SK-N-SH (cell line): ENCODE results near the gene ATG16L2. TPM values are rescaled to one million over a fixed set of nuclear protein-coding genes. Genes with fewer than 3 reads are reported as not detected.

Experiments
- CTCF ChIA-PET: fragments of 300-600, 350-600 bp; formaldehyde crosslinking; extraction: SDS; loops from one replicate; lab custom pipeline; 2021; lab: Yijun Ruan, JAX
- POLR2A ChIA-PET: fragments of 350-600 bp; sonication (Branson Sonifier 250); formaldehyde crosslinking; extraction: SDS; loops from one replicate; lab custom pipeline; 2020; ENCODE audit warnings: antibody characterized with exemption, inconsistent platforms; lab: Yijun Ruan, JAX
- DNase-seq: peaks from one replicate; pipeline ENCODE4 v3.0.0; 2012
- H2AFZ ChIP-seq: fragments of 200-600 bp; sonication (generic); 2 replicates; pipeline ENCODE4 v1.8.1; 2016; ENCODE audit warnings: antibody characterized with exemption, mild to moderate bottlenecking, low read depth
- H3F3A ChIP-seq: fragments of 200-600 bp; sonication (generic); replicated peaks from 2 replicates; pipeline ENCODE3; 2016; ENCODE audit warnings: antibody characterized with exemption, mild to moderate bottlenecking; ENCODE audit not compliant: insufficient read depth
- H3K27ac ChIP-seq, 2 experiments: fragments of 200-500 bp in 1 of 2; fragments of 200-600 bp in 1 of 2; sonication (Bioruptor generic) in 1 of 2; sonication (generic), shearing (Covaris generic) in 1 of 2; 2 replicates each; pipeline versions ENCODE4 v1.5.1 to v1.6.1; 2014 to 2016; ENCODE audit warnings: low read depth in 2 of 2, inconsistent platforms in 1 of 2, low read length in 1 of 2, mild to moderate bottlenecking in 1 of 2, mixed read lengths in 1 of 2
- H3K27me3 ChIP-seq: fragments of 200-600 bp; sonication (generic), shearing (Covaris generic); 2 replicates; pipeline ENCODE4 v1.6.1; 2016; ENCODE audit warnings: mixed run types; ENCODE audit not compliant: insufficient read depth
- H3K36me3 ChIP-seq, 2 experiments: fragments of 200-500 bp in 1 of 2; fragments of 200-600 bp in 1 of 2; sonication (Bioruptor generic) in 1 of 2; sonication (generic) in 1 of 2; replicated peaks in 1 of 2; 2 replicates each; pipeline versions ENCODE3 to v1.5.1; 2014 to 2016; ENCODE audit warnings: low read length in 1 of 2, mild to moderate bottlenecking in 1 of 2; ENCODE audit not compliant: insufficient read depth in 2 of 2, control insufficient read depth in 1 of 2
- H3K4me1 ChIP-seq, 2 experiments: fragments of 200-500 bp in 1 of 2; fragments of 200-600 bp in 1 of 2; sonication (Bioruptor generic) in 1 of 2; sonication (generic), shearing (Covaris generic) in 1 of 2; 2 replicates each; pipeline versions ENCODE4 v1.5.1 to v1.6.1; 2014 to 2016; ENCODE audit warnings: low read depth in 1 of 2, low read length in 1 of 2, mixed run types in 1 of 2; ENCODE audit not compliant: insufficient read depth in 2 of 2, control insufficient read depth in 1 of 2
- H3K4me2 ChIP-seq: fragments of 200-600 bp; sonication (generic), shearing (Covaris generic); 2 replicates; pipeline ENCODE4 v1.6.1; 2017; ENCODE audit warnings: mixed run types
- H3K4me3 ChIP-seq, 2 experiments: fragments of 200-500 bp in 1 of 2; fragments of 200-600 bp in 1 of 2; sonication (Bioruptor generic) in 1 of 2; sonication (generic), shearing (Covaris generic) in 1 of 2; 2 replicates each; pipeline versions ENCODE4 v1.5.1 to v1.8.1; 2014 to 2016; ENCODE audit warnings: low read depth in 2 of 2, inconsistent platforms in 1 of 2, low read length in 1 of 2, mild to moderate bottlenecking in 1 of 2, mixed read lengths in 1 of 2, moderate library complexity in 1 of 2
- H3K79me2 ChIP-seq: fragments of 200-600 bp; sonication (generic); 2 replicates; pipeline ENCODE4 v1.8.1; 2017; ENCODE audit warnings: mild to moderate bottlenecking; ENCODE audit not compliant: insufficient read depth
- H3K9ac ChIP-seq: fragments of 200-600 bp; sonication (generic); 2 replicates; pipeline ENCODE4 v1.6.1; 2017; ENCODE audit warnings: mixed run types
- H3K9me2 ChIP-seq: fragments of 200-600 bp; sonication (generic); 2 replicates; pipeline ENCODE4 v1.6.1; 2017; ENCODE audit warnings: mixed run types
- H3K9me3 ChIP-seq: fragments of 200-600 bp; sonication (generic); 2 replicates; pipeline ENCODE4 v1.6.1; 2017; ENCODE audit warnings: mixed run types, mild to moderate bottlenecking, moderate library complexity
- H4K20me1 ChIP-seq: fragments of 200-600 bp; sonication (generic); 2 replicates; pipeline ENCODE4 v1.6.1; 2017; ENCODE audit warnings: mild to moderate bottlenecking, mixed run types; ENCODE audit not compliant: insufficient read depth
- CHD2 ChIP-seq: fragments of 150-350 bp; IDR thresholded peaks from 2 replicates; pipeline ENCODE4 v1.6.1; 2018; ENCODE audit warnings: low read length; ENCODE audit not compliant: partially characterized antibody
- ELF1 ChIP-seq: IDR thresholded peaks from 2 replicates; pipeline ENCODE4 v1.4.0; 2012
- FOSL2 ChIP-seq: IDR thresholded peaks from 2 replicates; pipeline ENCODE4 v1.4.0; 2012; ENCODE audit warnings: low read depth, mild to moderate bottlenecking, moderate library complexity, borderline replicate concordance
- FOXM1 ChIP-seq: IDR thresholded peaks from 2 replicates; pipeline ENCODE4 v1.4.0; 2012; ENCODE audit warnings: low read depth, mild to moderate bottlenecking
- GABPA ChIP-seq: IDR thresholded peaks from 2 replicates; pipeline ENCODE4 v1.4.0; 2012; ENCODE audit warnings: low read depth, mild to moderate bottlenecking
- GATA2 ChIP-seq: sonication (generic); formaldehyde crosslinking; IDR thresholded peaks from 2 replicates; pipeline ENCODE4 v1.5.0; 2020; ENCODE audit warnings: mild to moderate bottlenecking, missing genetic modification reagents
- JUND ChIP-seq: IDR thresholded peaks from 2 replicates; pipeline ENCODE4 v1.4.0; 2012
- MXI1 ChIP-seq: IDR thresholded peaks from 2 replicates; pipeline ENCODE4 v1.6.1; 2012; ENCODE audit warnings: mild to moderate bottlenecking, low read depth, low read length, improper control_type of control experiment
- NFIC ChIP-seq: IDR thresholded peaks from 2 replicates; pipeline ENCODE4 v1.4.0; 2012; ENCODE audit warnings: borderline replicate concordance
- PBX3 ChIP-seq: IDR thresholded peaks from 2 replicates; pipeline ENCODE4; 2012
- RCOR1 ChIP-seq: fragments of 150-350 bp; IDR thresholded peaks from 2 replicates; pipeline ENCODE4 v1.6.1; 2017; ENCODE audit warnings: antibody characterized with exemption, low read length
- RXRA ChIP-seq: IDR thresholded peaks from 2 replicates; pipeline ENCODE4 v1.4.0; 2012; ENCODE audit warnings: low read depth, mild to moderate bottlenecking, borderline replicate concordance
- SMC3 ChIP-seq: IDR thresholded peaks from 2 replicates; pipeline ENCODE4 v1.6.1; 2012; ENCODE audit warnings: low read depth, low read length, improper control_type of control experiment
- TCF12 ChIP-seq: IDR thresholded peaks from 2 replicates; pipeline ENCODE4 v1.4.0; 2012
- TEAD4 ChIP-seq: IDR thresholded peaks from 2 replicates; pipeline ENCODE4 v1.4.0; 2012; ENCODE audit warnings: mild to moderate bottlenecking, borderline replicate concordance; ENCODE audit not compliant: insufficient read depth
- USF2 ChIP-seq: fragments of 150-350 bp; IDR thresholded peaks from 2 replicates; pipeline ENCODE4 v1.6.1; 2017; ENCODE audit warnings: antibody characterized with exemption, low read length, low read depth, borderline replicate concordance
- WGBS: methylation state at CpG from one replicate; pipeline ENCODE4 v1.1.6; 2017; ENCODE audit warnings: low lambda C conversion rate; 5-methylcytosine and 5-hydroxymethylcytosine counted together
- polyA plus RNA-seq, 3 experiments: library from polyadenylated mRNA; depleted of rRNA; stranded (reverse); fragments of >200 nt; gene quantifications; 2 replicates each; pipeline ENCODE4 v1.2.3, GENCODE V29; 2012

Gene ATG16L2
- polyA plus RNA-seq, 1 of the 3 experiments (the other 2 are of a cell fraction): 26.9 TPM

GRCh38 chr11:72841397-72841796, 27.2 kb downstream of the ATG16L2 start (continued):
- TF ChIP-seq TEAD4 (no peak), GABPA (no peak), JUND (no peak)

- no peaks in the 10 kb centered on the region for H3K79me2 ChIP-seq
- ChIA-PET CTCF (interaction anchor here (1.1 to 2.6 kb wide), 4 partner anchors 9 to 447 kb away, joined by 3 to 16 read pairs (median 4); partner anchors contain the start of gene FCHSD2), POLR2A (no interaction called here)
- no peak overlapping the region for H2AFZ ChIP-seq
- no peaks in the 10 kb centered on the region for H3K27me3 ChIP-seq
- H3K4me2 ChIP-seq: no peak overlapping the region
- H3K4me1 ChIP-seq: no peaks in the 10 kb centered on the region; a peak in 1 of 4 replicates
- H3K9me3 ChIP-seq: no peaks in the 10 kb centered on the region
- H3F3A ChIP-seq: peaks cover 4% of the 10 kb centered on the region
- peaks cover 23 to 33% of the 10 kb centered on the region in 2 experiments for H3K36me3 ChIP-seq
- TF ChIP-seq PBX3 (no peak), TCF12 (no peak), ELF1 (no peak), RXRA (no peak), USF2 (no peak), GATA2 (CRISPR knock-in tag) (no peak), NFIC (no peak), MXI1 (no peak), TEAD4 (no peak), FOXM1 (no peak), FOSL2 (no peak), RCOR1 (no peak), SMC3 (no peak)
- no peaks in the 10 kb centered on the region for H3K9me2 ChIP-seq
- H3K4me3 ChIP-seq: no peak overlapping the region
- H3K9ac ChIP-seq: no peak overlapping the region
- H3K27ac ChIP-seq: no peak overlapping the region
- WGBS: 93% methylated on average over 5 of the region's 5 CpGs
- DNase-seq: no peak
- no peaks in the 10 kb centered on the region for H4K20me1 ChIP-seq
These were observed 27.9 kb downstream of the ATG16L2 start for GRCh38 chr11:72842126-72842525.

- ChIA-PET POLR2A (no interaction called here), CTCF (interaction anchor here (1.0 to 1.8 kb wide), 3 partner anchors 11 to 447 kb away, joined by 4 read pairs; partner anchors contain the start of gene FCHSD2)
- H4K20me1 ChIP-seq: no peaks in the 10 kb centered on the region
- no peak for DNase-seq
- no peaks in the 10 kb centered on the region; a peak in 1 of 4 replicates for H3K4me1 ChIP-seq
- H3F3A ChIP-seq: peaks cover 1% of the 10 kb centered on the region
- H3K27me3 ChIP-seq: no peaks in the 10 kb centered on the region
- H2AFZ ChIP-seq: no peak overlapping the region
- H3K36me3 ChIP-seq: peaks cover 21 to 32% of the 10 kb centered on the region in 2 experiments
- 93% methylated on average over 14 of the region's 14 CpGs for WGBS
- no peaks in the 10 kb centered on the region for H3K79me2 ChIP-seq
- no peak overlapping the region for H3K9ac ChIP-seq
- H3K9me2 ChIP-seq: no peaks in the 10 kb centered on the region
- TF ChIP-seq CHD2 (no peak), USF2 (no peak), RCOR1 (no peak)
- H3K27ac ChIP-seq: no peak overlapping the region
- H3K4me2 ChIP-seq: no peak overlapping the region
- no peaks in the 10 kb centered on the region for H3K9me3 ChIP-seq
- H3K4me3 ChIP-seq: no peak overlapping the region
These were observed 28.6 kb downstream of the ATG16L2 start for GRCh38 chr11:72842653-72843330.
